ENCODE results near the gene RASAL2.

Gene RASAL2

GRCh38 chr1:178503849-178504248 lies 409.9 kb downstream of the RASAL2 start:
- no peak overlapping the region for H3K27ac ChIP-seq
- TF ChIP-seq ZFX (IDR thresholded peaks at IDR 0.05; ENCODE audit: borderline replicate concordance) (no peak), CTCF (IDR thresholded peaks at IDR 0.05) (no peak)

- no peak for TF ChIP-seq ZFX (IDR thresholded peaks at IDR 0.05; ENCODE audit: borderline replicate concordance)
- TF ChIP-seq CTCF (IDR thresholded peaks at IDR 0.05) = no peak
- no peak overlapping the region for H3K27ac ChIP-seq
Observed at GRCh38 chr1:178504286-178504685, 410.4 kb downstream of the RASAL2 start.

DNA sequence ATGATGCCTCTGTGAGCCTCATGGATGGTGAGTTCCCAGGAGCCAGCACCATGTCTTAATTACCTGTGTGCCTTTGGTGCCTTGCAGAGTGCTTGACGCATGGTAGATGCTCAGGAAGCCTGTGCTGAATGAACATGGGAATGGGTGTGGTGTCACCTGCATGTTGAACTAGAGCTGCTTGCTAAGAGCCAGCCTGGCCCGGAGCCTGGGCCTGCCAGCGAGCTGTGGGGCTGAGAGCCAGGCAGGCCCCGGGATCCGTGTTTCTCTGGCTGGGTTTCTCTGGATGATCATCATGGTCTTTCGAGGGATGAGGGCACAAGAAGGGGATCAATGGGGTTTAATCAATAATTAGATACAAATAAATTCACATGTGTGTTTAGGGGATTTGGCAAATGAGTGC lies 412.3 kb downstream of the RASAL2 start:
- H3K27ac ChIP-seq = no peak overlapping the region
- TF ChIP-seq CTCF (IDR thresholded peaks at IDR 0.05) = no peak
- TF ChIP-seq ZFX (IDR thresholded peaks at IDR 0.05; ENCODE audit: borderline replicate concordance) = no peak

DNA sequence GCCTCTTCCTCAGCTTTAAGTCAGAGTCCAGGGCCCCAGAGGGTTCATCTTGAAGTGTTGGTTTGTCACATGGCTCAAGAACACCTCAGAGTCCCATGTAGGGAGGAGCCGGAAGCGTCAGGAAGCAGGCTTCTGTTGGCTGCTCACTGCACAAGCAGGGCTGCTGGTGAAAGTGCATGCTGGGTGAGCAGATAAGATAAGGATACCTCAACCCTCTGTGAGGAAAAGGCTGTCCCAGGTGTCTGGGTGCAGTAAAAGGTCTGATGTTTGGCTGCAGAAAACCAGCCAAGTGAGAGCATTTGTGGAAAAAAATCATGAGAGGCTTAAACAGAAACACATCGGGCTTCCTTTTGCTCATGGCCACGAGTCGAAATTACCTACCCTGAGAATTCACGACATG lies 412.8 kb downstream of the RASAL2 start:
- H3K27ac ChIP-seq = no peak overlapping the region
- TF ChIP-seq CTCF (IDR thresholded peaks at IDR 0.05) = no peak
- TF ChIP-seq ZFX (IDR thresholded peaks at IDR 0.05; ENCODE audit: borderline replicate concordance) = no peak

GRCh38 chr1:178509414-178510007 lies 415.6 kb downstream of the RASAL2 start:
- no peak overlapping the region for H3K27ac ChIP-seq
- no peak for TF ChIP-seq ZFX (IDR thresholded peaks at IDR 0.05; ENCODE audit: borderline replicate concordance)
- TF ChIP-seq CTCF (IDR thresholded peaks at IDR 0.05) = no peak

DNA sequence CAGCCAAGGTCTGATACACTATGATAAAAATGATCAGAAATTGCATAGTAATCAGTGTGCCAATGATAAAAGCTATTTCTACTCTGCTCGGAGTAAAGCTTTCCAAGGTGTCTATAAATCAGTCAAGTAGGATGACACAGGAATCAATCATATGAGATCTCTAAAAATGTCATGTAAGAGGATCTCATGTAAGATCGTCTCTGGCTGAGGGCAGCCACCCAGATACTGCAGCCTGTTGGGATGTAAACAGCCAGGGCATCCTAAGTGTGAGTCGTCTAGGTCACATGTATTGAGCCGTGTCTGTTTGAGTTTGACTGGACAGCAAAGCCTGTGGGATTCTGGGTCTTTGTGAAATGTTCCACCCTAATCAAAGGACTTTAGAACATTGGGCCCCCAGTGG lies 416.3 kb downstream of the RASAL2 start:
- H3K27ac ChIP-seq = no peak overlapping the region
- no peak for TF ChIP-seq ZFX (IDR thresholded peaks at IDR 0.05; ENCODE audit: borderline replicate concordance)
- TF ChIP-seq CTCF (IDR thresholded peaks at IDR 0.05) = no peak

GRCh38 chr1:178512566-178513277 lies 418.8 kb downstream of the RASAL2 start, which contains the start of gene TEX35:
TSS of gene TEX35 (plus strand) at chr1:178513109. CDS start at chr1:178513189, 80 bp downstream.
- TF ChIP-seq ZFX (IDR thresholded peaks at IDR 0.05; ENCODE audit: borderline replicate concordance) = no peak
- no peak for TF ChIP-seq CTCF (IDR thresholded peaks at IDR 0.05)
- H3K27ac ChIP-seq = no peak within 1 kb of the TSS

Measured in 22Rv1 (cell line).